ENCODE data around the gene PKHD1. TPM values are rescaled to one million over a fixed set of nuclear protein-coding genes. Genes with fewer than 3 reads are reported as not detected.

PKHD1 gene
- total RNA-seq, 1 experiment from 2014 or later, result 0.43 TPM

- POLR2A ChIA-PET (ENCODE audit: low non-redundant PET), result no interaction called here
- no peak for TF ChIP-seq EZH2 (IDR thresholded peaks at IDR 0.05; ENCODE audit: borderline replicate concordance, low read depth, low read length, poor library complexity, severe bottlenecking)
- TF ChIP-seq CTCF (conservative IDR thresholded peaks at IDR 0.05; ENCODE audit: low read depth, low read length), result no peak
- H3K27ac ChIP-seq (ENCODE audit: low read depth, low read length, poor library complexity, severe bottlenecking), result no peak overlapping the region
- intact Hi-C loops (cut with micrococcal nuclease; ENCODE audit: unreplicated experiment), result no loop called here
- no peak for DNase-seq (ENCODE audit: low spot score)
- peaks cover 7% of the 10 kb centered on the region for H3K27me3 ChIP-seq (replicated peaks; ENCODE audit: insufficient read depth, low read depth, low read length, poor library complexity)
- H3K4me1 ChIP-seq (ENCODE audit: insufficient read depth, low read length, poor library complexity, severe bottlenecking), result no peaks in the 10 kb centered on the region
- no peak overlapping the region for H3K4me3 ChIP-seq (ENCODE audit: low read depth, low read length, poor library complexity, severe bottlenecking)
- H3K9me3 ChIP-seq (ENCODE audit: low read depth, low read length, poor library complexity, severe bottlenecking), result no peaks in the 10 kb centered on the region
- BruUV-seq (replicated peaks), result no TSS peak
- CTCF ChIA-PET, result no interaction called here
- H3K36me3 ChIP-seq (ENCODE audit: insufficient read depth, low read length, poor library complexity, severe bottlenecking), result no peaks in the 10 kb centered on the region
Measured at GRCh38 chr6:51976374-51976773, 111.0 kb downstream of the PKHD1 start.

GRCh38 chr6:51972659-51973058, 114.8 kb downstream of the PKHD1 start:
- TF ChIP-seq EZH2 (IDR thresholded peaks at IDR 0.05; ENCODE audit: borderline replicate concordance, low read depth, low read length, poor library complexity, severe bottlenecking), result no peak
- TF ChIP-seq CTCF (conservative IDR thresholded peaks at IDR 0.05; ENCODE audit: low read depth, low read length), result no peak
- no TSS peak for BruUV-seq (replicated peaks)
- intact Hi-C loops (cut with micrococcal nuclease; ENCODE audit: unreplicated experiment), result no loop called here

GRCh38 chr6:51968265-51968664, 119.1 kb downstream of the PKHD1 start:
- no peak for DNase-seq (ENCODE audit: low spot score)
- TF ChIP-seq CTCF (conservative IDR thresholded peaks at IDR 0.05; ENCODE audit: low read depth, low read length), result no peak
- no peak for TF ChIP-seq EZH2 (IDR thresholded peaks at IDR 0.05; ENCODE audit: borderline replicate concordance, low read depth, low read length, poor library complexity, severe bottlenecking)
- BruUV-seq (replicated peaks), result no TSS peak
- Histone ChIP-seq H3K4me3 (ENCODE audit: low read depth, low read length, poor library complexity, severe bottlenecking) (no peak overlapping the region), H3K4me1 (ENCODE audit: insufficient read depth, low read length, poor library complexity, severe bottlenecking) (no peaks in the 10 kb centered on the region), H3K36me3 (ENCODE audit: insufficient read depth, low read length, poor library complexity, severe bottlenecking) (no peaks in the 10 kb centered on the region), H3K9me3 (ENCODE audit: low read depth, low read length, poor library complexity, severe bottlenecking) (no peaks in the 10 kb centered on the region), H3K27me3 (replicated peaks; ENCODE audit: insufficient read depth, low read depth, low read length, poor library complexity) (peaks cover 7% of the 10 kb centered on the region), H3K27ac (ENCODE audit: low read depth, low read length, poor library complexity, severe bottlenecking) (no peak overlapping the region)
- intact Hi-C loops (cut with micrococcal nuclease; ENCODE audit: unreplicated experiment), result loop anchor here (5.0 kb wide), 1 partner anchor 49 kb away; no protein-coding TSS in a partner anchor
- ChIA-PET CTCF (no interaction called here), POLR2A (ENCODE audit: low non-redundant PET) (interaction anchor here (0.6 kb wide), 1 partner anchor 132 kb away, joined by 3 read pairs; no protein-coding TSS in a partner anchor)

More at GRCh38 chr6:51972659-51973058, 114.8 kb downstream of the PKHD1 start:
- Histone ChIP-seq H3K27me3 (replicated peaks; ENCODE audit: insufficient read depth, low read depth, low read length, poor library complexity) (peaks cover 7% of the 10 kb centered on the region), H3K4me3 (ENCODE audit: low read depth, low read length, poor library complexity, severe bottlenecking) (no peak overlapping the region), H3K9me3 (ENCODE audit: low read depth, low read length, poor library complexity, severe bottlenecking) (no peaks in the 10 kb centered on the region), H3K27ac (ENCODE audit: low read depth, low read length, poor library complexity, severe bottlenecking) (no peak overlapping the region), H3K36me3 (ENCODE audit: insufficient read depth, low read length, poor library complexity, severe bottlenecking) (no peaks in the 10 kb centered on the region), H3K4me1 (ENCODE audit: insufficient read depth, low read length, poor library complexity, severe bottlenecking) (no peaks in the 10 kb centered on the region)
- CTCF ChIA-PET, result no interaction called here
- POLR2A ChIA-PET (ENCODE audit: low non-redundant PET), result no interaction called here
- no peak for DNase-seq (ENCODE audit: low spot score)
